BJ (cell line): ENCODE data around the gene DPEP2. TPM values are rescaled to one million over a fixed set of nuclear protein-coding genes. Genes with fewer than 3 reads are reported as not detected.
A peak's percentile ranks its signal among the peaks of the same experiment; 100 is the strongest.

ENCODE experiments used
- CTCF ChIA-PET: fragments of 350-600 bp; formaldehyde crosslinking; extraction: SDS; loops from one replicate; lab custom pipeline; 2021; ENCODE audit warnings: antibody characterized with exemption, inconsistent platforms; lab: Yijun Ruan, JAX
- POLR2A ChIA-PET: fragments of 300-600 bp; sonication (Branson Sonifier 250); formaldehyde crosslinking; extraction: SDS; loops from one replicate; lab custom pipeline; 2021; ENCODE audit warnings: antibody characterized with exemption; lab: Charles Lee
- DNase-seq: peaks from one replicate; pipeline ENCODE4 v3.0.0-alpha.2; 2011; ENCODE audit warnings: low read depth
- H3K27me3 ChIP-seq: 2 replicates; pipeline ENCODE4 v1.6.0; 2011; ENCODE audit warnings: low read length; ENCODE audit not compliant: control insufficient read depth, insufficient read depth
- H3K36me3 ChIP-seq: 2 replicates; pipeline ENCODE4 v1.5.1; 2011; ENCODE audit warnings: low read length; ENCODE audit not compliant: control insufficient read depth, insufficient read depth
- H3K4me3 ChIP-seq: 2 replicates; pipeline ENCODE4 v1.5.1; 2011; ENCODE audit warnings: low read depth, mild to moderate bottlenecking, control low read depth, low read length
- CTCF ChIP-seq: IDR thresholded peaks from 2 replicates; pipeline ENCODE4 v1.5.1; 2011; ENCODE audit warnings: low read depth, mild to moderate bottlenecking, control low read depth, inconsistent platforms, low read length, moderate library complexity; ENCODE audit not compliant: insufficient read depth
- polyA plus RNA-seq: library from polyadenylated mRNA; depleted of rRNA; stranded (reverse); fragments of >200 nt; gene quantifications from 2 replicates; pipeline ENCODE4 v1.2.3, GENCODE V29; 2011

The DPEP2 gene
- polyA plus RNA-seq, 1 experiment, result 0.25 TPM

DNA sequence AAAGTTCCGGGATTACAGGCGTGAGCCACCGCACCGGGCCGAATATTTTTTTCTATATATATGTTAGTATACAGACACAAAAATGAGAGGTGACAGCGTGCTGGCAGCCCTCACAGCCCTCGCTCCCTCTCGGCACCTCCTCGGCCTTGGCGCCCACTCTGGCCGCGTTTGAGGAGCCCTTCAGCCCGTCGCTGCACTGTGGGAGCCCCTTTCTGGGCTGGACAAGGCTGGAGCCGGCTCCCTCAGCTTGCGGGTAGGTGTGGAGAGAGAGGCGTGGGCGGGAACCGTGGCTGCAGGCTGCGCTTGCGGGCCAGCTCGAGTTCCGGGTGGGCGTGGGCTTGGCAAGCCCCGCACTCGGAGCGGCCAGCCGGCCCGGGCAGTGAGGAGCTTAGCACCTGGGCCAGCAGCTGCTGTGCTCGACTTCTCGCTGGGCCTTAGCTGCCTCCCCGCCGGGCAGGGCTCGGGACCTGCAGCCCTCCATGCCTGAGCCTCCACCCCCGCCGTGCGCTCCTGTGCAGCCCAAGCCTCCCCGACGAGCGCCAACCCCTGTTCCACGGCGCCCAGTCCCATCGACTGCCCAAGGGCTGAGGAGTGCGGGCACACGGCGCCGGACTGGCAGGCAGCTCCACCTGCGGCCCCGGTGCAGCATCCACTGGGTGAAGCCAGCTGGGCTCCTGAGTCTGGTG is 17.1 kb downstream of the DPEP2 start:
- Histone ChIP-seq H3K36me3 (no peaks in the 10 kb centered on the region), H3K27me3 (0 out of 2 replicates have a peak, but pooled peaks cover 5% of the 10 kb centered on the region), H3K4me3 (no peak overlapping the region)
- ChIA-PET CTCF (interaction anchor here (0.9 to 2.2 kb wide), 4 partner anchors 10 to 58 kb away, joined by 3 to 5 read pairs (median 4); no protein-coding TSS in a partner anchor), POLR2A (interaction anchor here (0.7 kb wide), 1 partner anchor 255 kb away, joined by 3 read pairs; no protein-coding TSS in a partner anchor)
- DNase-seq, result no peak
- no peak for TF ChIP-seq CTCF

DNA sequence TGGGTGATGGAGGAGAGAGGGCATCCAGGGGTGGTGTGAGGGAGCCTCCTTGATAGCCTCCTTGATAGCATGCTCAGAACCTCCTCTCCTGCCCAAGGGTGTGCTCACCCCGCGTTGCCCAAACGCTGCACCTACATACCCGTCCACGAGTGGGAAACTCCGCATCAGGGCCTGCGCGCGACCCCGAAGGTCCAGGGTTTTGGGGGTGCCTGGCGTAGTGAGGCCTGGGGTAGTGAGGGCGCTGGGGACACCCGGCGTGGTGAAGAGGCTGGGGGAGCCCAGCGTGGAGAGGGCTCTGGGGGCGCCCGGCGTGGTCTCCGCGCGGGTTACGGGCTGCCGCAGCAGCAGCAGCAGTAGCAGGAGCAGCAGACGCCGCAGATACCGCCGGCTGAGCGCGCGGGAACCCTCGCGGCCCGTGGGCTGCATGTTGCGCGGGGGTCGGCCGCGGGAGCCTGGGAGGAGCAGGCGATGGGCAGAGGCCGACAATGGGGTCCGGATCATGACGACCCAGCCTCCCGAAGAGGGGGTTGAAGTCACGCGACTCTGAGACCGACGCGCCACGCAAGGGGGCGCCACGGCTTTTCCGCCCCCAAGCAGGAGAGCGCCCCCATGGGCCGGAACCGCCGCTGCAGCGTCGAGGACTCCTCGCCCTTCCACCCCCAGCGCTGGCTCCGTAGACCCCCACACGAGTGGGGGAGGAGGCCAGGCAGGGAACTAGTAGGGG is 19.2 kb downstream of the DPEP2 start, which contains the start of gene DPEP3:
DPEP3 (minus strand) TSS at position 545 of the 724 bp plus-strand sequence; CDS start at position 426, 119 bp downstream.
- POLR2A ChIA-PET, result no interaction called here
- H3K36me3 ChIP-seq, result no peaks in the 10 kb centered on the region
- no peak for DNase-seq
- CTCF ChIA-PET, result interaction anchor here (0.6 kb wide), 1 partner anchor 11 kb away, joined by 3 read pairs; no protein-coding TSS in a partner anchor
- H3K4me3 ChIP-seq, result no peak within 1 kb of the TSS
- peaks cover 13% of the 10 kb centered on the region for H3K27me3 ChIP-seq
- peak; percentile 31; the same call in 1 of the 2 replicates for TF ChIP-seq CTCF

DNA sequence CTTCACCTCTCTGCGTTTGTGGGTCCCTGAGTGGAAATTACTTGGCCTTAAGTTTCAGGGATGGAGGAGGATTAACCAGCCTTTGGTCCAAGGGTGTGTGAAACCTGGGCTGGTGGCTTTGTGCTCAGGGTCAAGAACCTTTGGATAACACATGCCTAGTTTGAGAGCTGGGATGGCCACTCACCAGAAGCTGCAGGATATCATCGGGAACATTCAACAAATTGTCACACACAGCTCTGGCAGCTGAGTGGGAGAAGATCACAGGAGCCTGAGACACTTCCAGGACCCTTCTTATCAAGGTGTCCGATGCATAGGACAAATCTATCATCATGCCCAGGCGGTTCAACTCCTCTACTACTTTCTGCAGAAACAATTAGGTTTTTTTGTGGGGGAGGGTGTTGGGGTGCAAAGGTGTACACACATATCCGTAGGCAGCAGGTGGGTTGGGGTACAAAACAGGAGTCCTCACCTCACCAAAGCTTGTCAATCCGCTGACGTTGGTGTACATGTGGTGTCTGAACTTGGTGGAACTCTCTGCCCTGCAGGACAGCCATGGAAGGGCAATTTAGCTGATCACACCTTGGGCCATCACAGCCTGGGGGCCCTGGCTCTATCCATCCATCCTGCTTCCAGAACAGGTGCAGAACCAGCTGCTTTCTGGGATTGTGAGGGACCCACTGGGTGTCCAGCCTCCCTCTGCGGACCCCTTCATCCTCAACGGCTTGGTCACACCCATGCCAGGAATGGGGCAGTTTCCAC is 21.6 kb downstream of the DPEP2 start:
- POLR2A ChIA-PET, result no interaction called here
- no peak overlapping the region for H3K4me3 ChIP-seq
- CTCF ChIA-PET, result interaction anchor here (0.9 to 1.3 kb wide), 3 partner anchors 16 to 95 kb away, joined by 3 to 4 read pairs (median 3); no protein-coding TSS in a partner anchor

DNA sequence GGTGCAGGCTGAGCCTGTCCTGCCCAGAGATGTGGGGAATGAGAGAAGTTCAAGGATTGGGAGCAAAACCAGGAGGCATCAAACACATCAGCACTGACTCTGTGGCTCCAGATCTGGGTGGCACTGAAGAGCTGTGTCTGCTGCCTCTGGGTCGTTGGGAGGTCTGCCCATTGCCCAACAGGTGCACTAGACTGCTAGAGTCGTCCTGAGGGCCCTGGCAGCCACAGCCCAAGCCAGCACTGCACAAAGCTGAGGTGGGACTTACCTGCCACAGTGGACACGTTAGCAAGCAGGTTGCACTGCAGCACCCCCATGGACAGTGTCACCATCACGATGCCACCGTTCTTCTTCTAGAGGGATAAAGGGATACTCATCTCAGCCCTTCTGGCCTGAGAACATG is 22.3 kb downstream of the DPEP2 start:
- DNase-seq, result no peak

More for the DNA sequence above, 21.6 kb downstream of the DPEP2 start:
- Histone ChIP-seq H3K27me3 (peaks cover 13% of the 10 kb centered on the region), H3K36me3 (no peaks in the 10 kb centered on the region)
- TF ChIP-seq CTCF, result no peak
- no peak for DNase-seq

More for the DNA sequence above, 22.3 kb downstream of the DPEP2 start:
- ChIA-PET CTCF (interaction anchor here (1.7 kb wide), 1 partner anchor 88 kb away, joined by 4 read pairs; no protein-coding TSS in a partner anchor), POLR2A (no interaction called here)
- TF ChIP-seq CTCF, result no peak
- Histone ChIP-seq H3K27me3 (peaks cover 13% of the 10 kb centered on the region), H3K36me3 (no peaks in the 10 kb centered on the region), H3K4me3 (no peak overlapping the region)
